NB4 (cell line): ENCODE measurements around the gene MAPK1.

Experiments used
- MYC ChIP-seq: IDR thresholded peaks from 2 replicates; pipeline ENCODE4 v1.6.1; 2011; ENCODE audit warnings: low read depth, low read length
- TF ChIP-seq, protein P1 (sequence below): IDR thresholded peaks from one replicate; pipeline ENCODE4 v1.5.1; 2012; ENCODE audit warnings: low read depth, low read length

DNA sequence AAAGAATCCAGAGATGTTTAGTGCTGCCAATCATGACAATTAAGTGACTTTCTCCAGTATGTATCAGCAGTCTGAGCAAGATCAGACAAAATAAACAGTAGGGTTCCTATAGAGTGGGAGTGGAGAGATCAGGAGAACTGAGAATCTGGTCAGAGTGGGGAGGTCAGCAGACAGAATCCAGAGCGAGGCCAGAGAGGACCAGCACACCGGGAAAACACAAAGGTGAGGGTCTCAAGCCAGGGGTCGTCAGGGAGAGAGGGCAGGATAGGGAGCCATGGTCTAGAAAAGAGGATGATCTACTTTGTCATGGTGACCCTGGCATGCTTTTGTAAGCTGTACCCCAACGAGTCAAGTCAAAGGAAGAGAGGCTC, 39.2 kb downstream of the MAPK1 start:
- TF ChIP-seq, protein P1, sequence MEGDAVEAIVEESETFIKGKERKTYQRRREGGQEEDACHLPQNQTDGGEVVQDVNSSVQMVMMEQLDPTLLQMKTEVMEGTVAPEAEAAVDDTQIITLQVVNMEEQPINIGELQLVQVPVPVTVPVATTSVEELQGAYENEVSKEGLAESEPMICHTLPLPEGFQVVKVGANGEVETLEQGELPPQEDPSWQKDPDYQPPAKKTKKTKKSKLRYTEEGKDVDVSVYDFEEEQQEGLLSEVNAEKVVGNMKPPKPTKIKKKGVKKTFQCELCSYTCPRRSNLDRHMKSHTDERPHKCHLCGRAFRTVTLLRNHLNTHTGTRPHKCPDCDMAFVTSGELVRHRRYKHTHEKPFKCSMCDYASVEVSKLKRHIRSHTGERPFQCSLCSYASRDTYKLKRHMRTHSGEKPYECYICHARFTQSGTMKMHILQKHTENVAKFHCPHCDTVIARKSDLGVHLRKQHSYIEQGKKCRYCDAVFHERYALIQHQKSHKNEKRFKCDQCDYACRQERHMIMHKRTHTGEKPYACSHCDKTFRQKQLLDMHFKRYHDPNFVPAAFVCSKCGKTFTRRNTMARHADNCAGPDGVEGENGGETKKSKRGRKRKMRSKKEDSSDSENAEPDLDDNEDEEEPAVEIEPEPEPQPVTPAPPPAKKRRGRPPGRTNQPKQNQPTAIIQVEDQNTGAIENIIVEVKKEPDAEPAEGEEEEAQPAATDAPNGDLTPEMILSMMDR, result no peak
- TF ChIP-seq MYC, result no peak
